ENCODE results near the gene VIPR1. TPM values are rescaled to one million over a fixed set of nuclear protein-coding genes. Genes with fewer than 3 reads are reported as not detected.
"Not testable (repeated sequence)": the region's sequence is repeated elsewhere in the genome, so short reads cannot be mapped to it uniquely, and the experiment has no call there.

VIPR1 gene
- total RNA-seq, 1 experiment from 2014 or later = 9.4 TPM

- Mint-ChIP-seq H3K4me1 (peaks cover 22% of the 10 kb centered on the region), H3K9me3 (peaks cover 30% of the 10 kb centered on the region), H3K27me3 (ENCODE audit: low read depth) (no peaks in the 10 kb centered on the region), H3K36me3 (peaks cover 30% of the 10 kb centered on the region), H3K27ac (no peak overlapping the region), H3K4me3 (no peak overlapping the region)
- POLR2A ChIA-PET = no interaction called here
- no peak for DNase-seq (ENCODE audit: low spot score)
- no peak for ATAC-seq
- CTCF ChIA-PET = no interaction called here
- TF ChIP-seq ZNF317 (CRISPR knock-in tag; IDR thresholded peaks at IDR 0.05; ENCODE audit: borderline replicate concordance, low read depth) (no peak), SMAD3 (CRISPR knock-in tag; IDR thresholded peaks at IDR 0.05; ENCODE audit: borderline replicate concordance) (no peak), E2F1 (CRISPR knock-in tag; IDR thresholded peaks at IDR 0.05) (no peak), ZNF396 (CRISPR knock-in tag; IDR thresholded peaks at IDR 0.05; ENCODE audit: borderline replicate concordance) (no peak), GABPB1 (CRISPR knock-in tag; IDR thresholded peaks at IDR 0.05) (no peak), FOXP1 (CRISPR knock-in tag; IDR thresholded peaks at IDR 0.05; ENCODE audit: borderline replicate concordance) (no peak), SOX15 (CRISPR knock-in tag; IDR thresholded peaks at IDR 0.05) (no peak), KAT7 (CRISPR knock-in tag; IDR thresholded peaks at IDR 0.05; ENCODE audit: borderline replicate concordance) (no peak), ESRRA (CRISPR knock-in tag; IDR thresholded peaks at IDR 0.05; ENCODE audit: borderline replicate concordance) (no peak)
Observed at GRCh38 chr3:42578054-42578453, 75.6 kb downstream of the VIPR1 start.

GRCh38 chr3:42579346-42579745, 76.9 kb downstream of the VIPR1 start:
- not testable (repeated sequence) for H3K4me3 Mint-ChIP-seq; DNase-seq (ENCODE audit: low spot score); H3K27me3 Mint-ChIP-seq (ENCODE audit: low read depth); ATAC-seq; H3K27ac Mint-ChIP-seq
- H3K36me3 Mint-ChIP-seq = peaks cover 23% of the 10 kb centered on the region
- peaks cover 29% of the 10 kb centered on the region for H3K4me1 Mint-ChIP-seq
- H3K9me3 Mint-ChIP-seq = peaks cover 23% of the 10 kb centered on the region
- ChIA-PET POLR2A (interaction anchor here (0.7 kb wide), 1 partner anchor 11 kb away, joined by 4 read pairs; no protein-coding TSS in a partner anchor), CTCF (interaction anchor here (0.7 kb wide), 1 partner anchor 177 kb away, joined by 3 read pairs; no protein-coding TSS in a partner anchor)
- TF ChIP-seq ZNF121 (CRISPR knock-in tag; IDR thresholded peaks at IDR 0.05) = 0 out of 2 replicates have a peak, but pooled peaks have one; percentile 13

- no peak for TF ChIP-seq JAZF1 (CRISPR knock-in tag; IDR thresholded peaks at IDR 0.05)
- 0 out of 2 replicates have a peak, but pooled peaks have one; percentile 66 for TF ChIP-seq ELF4 (CRISPR knock-in tag; IDR thresholded peaks at IDR 0.05; ENCODE audit: low read depth)
- peaks cover 41% of the 10 kb centered on the region for H3K4me1 Mint-ChIP-seq
- H3K27me3 Mint-ChIP-seq (ENCODE audit: low read depth) = no peaks in the 10 kb centered on the region
- H3K4me3 Mint-ChIP-seq = peak overlapping the region; percentile 83
- no peak for ATAC-seq
- DNase-seq (ENCODE audit: low spot score) = no peak
- H3K9me3 Mint-ChIP-seq = peaks cover 8% of the 10 kb centered on the region
- H3K27ac Mint-ChIP-seq = peak overlapping the region; percentile 48; the same call in 1 of the 2 replicates
- H3K36me3 Mint-ChIP-seq = peaks cover 14% of the 10 kb centered on the region
- CTCF ChIA-PET = interaction anchor here (1.0 to 2.7 kb wide), 5 partner anchors 9 to 130 kb away, joined by 3 to 17 read pairs (median 7); partner anchors contain the start of gene SS18L2
- POLR2A ChIA-PET = interaction anchor here (0.9 to 3.2 kb wide), 4 partner anchors 10 to 70 kb away, joined by 3 to 19 read pairs (median 4); partner anchors contain the start of genes NKTR and SS18L2
Observed at GRCh38 chr3:42581400-42581708, 78.9 kb downstream of the VIPR1 start.

GRCh38 chr3:42581709-42582473, 79.4 kb downstream of the VIPR1 start, which contains the start of gene SEC22C:
Gene SEC22C (minus strand): TSS chr3:42581967. CDS start chr3:42569046, 12,921 bp downstream.
- Mint-ChIP-seq H3K27me3 (ENCODE audit: low read depth) (no peaks in the 10 kb centered on the region), H3K36me3 (peaks cover 14% of the 10 kb centered on the region), H3K27ac (peak within 1 kb of the TSS; percentile 92), H3K4me3 (peak within 1 kb of the TSS; percentile 83), H3K4me1 (peaks cover 41% of the 10 kb centered on the region), H3K9me3 (peaks cover 4% of the 10 kb centered on the region; the same call in 1 of the 2 replicates)
- ATAC-seq (peak; percentile 95), DNase-seq (ENCODE audit: low spot score) (peak; percentile 98)
- ChIA-PET CTCF (interaction anchor here (0.7 to 2.7 kb wide), 13 partner anchors 9 to 391 kb away, joined by 3 to 17 read pairs (median 4); partner anchors contain the start of genes NKTR and SS18L2), POLR2A (interaction anchor here (0.6 to 3.2 kb wide), 8 partner anchors 9 to 174 kb away, joined by 3 to 19 read pairs (median 4); partner anchors contain the start of genes NKTR and SS18L2)
- TF ChIP-seq SP1 (CRISPR knock-in tag; conservative IDR thresholded peaks at IDR 0.05) (peak; percentile 64), GABPB1 (CRISPR knock-in tag; IDR thresholded peaks at IDR 0.05) (peak; percentile 50; the same call in 1 of the 2 replicates), KAT7 (CRISPR knock-in tag; IDR thresholded peaks at IDR 0.05; ENCODE audit: borderline replicate concordance) (peak; percentile 81), CREB1 (CRISPR knock-in tag; IDR thresholded peaks at IDR 0.05) (0 out of 2 replicates have a peak, but pooled peaks have one; percentile 6), CREM (CRISPR knock-in tag; IDR thresholded peaks at IDR 0.05) (peak; percentile 50; the same call in 1 of the 2 replicates), SMAD3 (CRISPR knock-in tag; IDR thresholded peaks at IDR 0.05; ENCODE audit: borderline replicate concordance) (0 out of 2 replicates have a peak, but pooled peaks have one; percentile 30), ZNF232 (CRISPR knock-in tag; IDR thresholded peaks at IDR 0.05) (peak; percentile 59), ATF3 (CRISPR knock-in tag; conservative IDR thresholded peaks at IDR 0.05) (no peak), NFE2L1 (CRISPR knock-in tag; IDR thresholded peaks at IDR 0.05) (peak; percentile 62; the same call in 1 of the 2 replicates), ELF4 (CRISPR knock-in tag; IDR thresholded peaks at IDR 0.05; ENCODE audit: low read depth) (no peak), ETV6 (CRISPR knock-in tag; IDR thresholded peaks at IDR 0.05) (peak; percentile 63; the same call in 1 of the 2 replicates), MYBL2 (CRISPR knock-in tag; IDR thresholded peaks at IDR 0.05) (peak; percentile 92), MAX (CRISPR knock-in tag; IDR thresholded peaks at IDR 0.05) (peak; percentile 80), TP53 (CRISPR knock-in tag; IDR thresholded peaks at IDR 0.05) (no peak), AR (CRISPR knock-in tag; IDR thresholded peaks at IDR 0.05) (0 out of 2 replicates have a peak, but pooled peaks have one; percentile 45)
